Liver (tissue), 9 donors: Measurements from ENCODE around the gene SAPCD2. TPM values are rescaled to one million over a fixed set of nuclear protein-coding genes. Genes with fewer than 3 reads are reported as not detected.

Experiments used
- DNase-seq: peaks from one replicate; pipeline ENCODE4 v3.0.0-alpha.2; 2017; ENCODE audit warnings: low spot score
- H3K27ac ChIP-seq, 2 donors: one replicate each; pipeline ENCODE4 v1.7.0; 2013; ENCODE audit warnings: inconsistent platforms in 2 of 2, low read length in 2 of 2, control low read depth in 1 of 2, low read depth in 1 of 2, mild to moderate bottlenecking in 1 of 2
- H3K27me3 ChIP-seq, 4 donors: one replicate each; pipeline versions ENCODE4 v1.6.1 to v1.7.0; 2013; ENCODE audit warnings: low read length in 3 of 4, inconsistent platforms in 1 of 4, mild to moderate bottlenecking in 1 of 4, moderate library complexity in 1 of 4; ENCODE audit not compliant: control insufficient read depth in 4 of 4, insufficient read depth in 4 of 4
- H3K36me3 ChIP-seq, 4 donors: one replicate each; pipeline versions ENCODE4 v1.6.1 to v1.7.0; 2013; ENCODE audit warnings: low read length in 3 of 4, mild to moderate bottlenecking in 3 of 4, low read depth in 1 of 4, moderate library complexity in 1 of 4; ENCODE audit not compliant: control insufficient read depth in 4 of 4, insufficient read depth in 3 of 4
- H3K4me1 ChIP-seq, 4 donors: one replicate each; pipeline versions ENCODE4 v1.6.1 to v1.7.0; 2013; ENCODE audit warnings: low read length in 3 of 4, mild to moderate bottlenecking in 3 of 4, moderate library complexity in 1 of 4; ENCODE audit not compliant: control insufficient read depth in 4 of 4, insufficient read depth in 4 of 4
- H3K4me3 ChIP-seq, 3 donors: one replicate each; pipeline versions ENCODE4 v1.6.1 to v1.7.0; 2013; ENCODE audit warnings: low read length in 3 of 3, control low read depth in 1 of 3, low read depth in 1 of 3, mild to moderate bottlenecking in 1 of 3
- H3K9ac ChIP-seq, 2 donors: one replicate each; pipeline ENCODE4 v1.7.0; 2013; ENCODE audit warnings: low read length in 2 of 2, mild to moderate bottlenecking in 2 of 2, moderate library complexity in 2 of 2, control low read depth in 1 of 2, low read depth in 1 of 2
- H3K9me3 ChIP-seq, 4 donors: one replicate each; pipeline versions ENCODE4 v1.6.1 to v1.7.0; 2013; ENCODE audit warnings: low read length in 3 of 4; ENCODE audit not compliant: control insufficient read depth in 4 of 4
- ATF3 ChIP-seq: IDR thresholded peaks from 2 replicates; pipeline ENCODE4 v1.6.1; 2016; ENCODE audit warnings: antibody characterized with exemption
- CTCF ChIP-seq: fragments of 150-350 bp; IDR thresholded peaks from 2 replicates; pipeline ENCODE4 v1.5.1; 2017; ENCODE audit warnings: improper control_type of control experiment, low read depth, low read length; ENCODE audit not compliant: missing input control
- FOXA1 ChIP-seq: IDR thresholded peaks from 2 replicates; pipeline ENCODE4 v1.6.1; 2016; ENCODE audit warnings: antibody characterized with exemption
- HNF4A ChIP-seq, 2 donors: conservative IDR thresholded peaks; 2 replicates each; pipeline ENCODE4 v1.6.1; 2016; ENCODE audit warnings: antibody characterized with exemption in 2 of 2, mild to moderate bottlenecking in 2 of 2
- HNF4G ChIP-seq: IDR thresholded peaks from 2 replicates; pipeline ENCODE4 v1.6.1; 2016; ENCODE audit warnings: antibody characterized with exemption
- MAX ChIP-seq: IDR thresholded peaks from 2 replicates; pipeline ENCODE4 v1.6.1; 2016; ENCODE audit warnings: antibody characterized with exemption
- NR2F2 ChIP-seq: IDR thresholded peaks from 2 replicates; pipeline ENCODE4 v1.6.1; 2016; ENCODE audit warnings: antibody characterized with exemption
- RAD21 ChIP-seq, 2 donors: IDR thresholded peaks; 2 replicates each; pipeline ENCODE4 v1.6.1; 2016; ENCODE audit warnings: antibody characterized with exemption in 2 of 2, mild to moderate bottlenecking in 2 of 2
- RXRA ChIP-seq, 2 donors: IDR thresholded peaks; 2 replicates each; pipeline ENCODE4 v1.6.1; 2017 to 2018; ENCODE audit warnings: antibody characterized with exemption in 2 of 2, mild to moderate bottlenecking in 1 of 2
- YY1 ChIP-seq: IDR thresholded peaks from 2 replicates; pipeline ENCODE4 v1.6.1; 2016; ENCODE audit warnings: antibody characterized with exemption, mild to moderate bottlenecking
- ZBTB33 ChIP-seq: IDR thresholded peaks from 2 replicates; pipeline ENCODE4 v1.6.1; 2016; ENCODE audit warnings: antibody characterized with exemption
- WGBS: extraction: QIAGEN DNeasy Blood & Tissue Kit; methylation state at CpG from one replicate; pipeline ENCODE4 v1.1.7; 2013; 5-methylcytosine and 5-hydroxymethylcytosine counted together
- polyA plus RNA-seq, 2 donors: library from polyadenylated mRNA; stranded (reverse) in 1 of 2; unstranded in 1 of 2; fragments of 200-250 nt in 1 of 2; fragments of >200 nt in 1 of 2; fragmentation: Nextera tagmentation in 1 of 2; extraction: Ambion mirVana in 1 of 2; gene quantifications; one replicate each; pipeline versions ENCODE4 v1.2.1 to v1.2.3, GENCODE V29; 2013 to 2015
- total RNA-seq, 2 donors: library from RNA; depleted of rRNA; stranded (reverse); fragments of >200 nt; gene quantifications; one replicate each; pipeline ENCODE4 v1.2.3, GENCODE V29; 2014
- donor health status: healthy.
- donor health status: healthy.
- donor health status: healthy.
- donor health status: healthy.
- donor health status: healthy.

SAPCD2 gene
- total and polyA plus RNA-seq, 4 donors = 0.06 to 1.8 (median 0.23) TPM

GRCh38 chr9:137054932-137055384, 15.4 kb downstream of the SAPCD2 start:
- no peaks in the 10 kb centered on the region for H3K27me3 ChIP-seq
- no peaks in the 10 kb centered on the region for H3K9me3 ChIP-seq
- peaks cover 21 to 38% (median 30%) of the 10 kb centered on the region in 4 donors for H3K4me1 ChIP-seq
- peak overlapping the region; percentile 84 to 88 for H3K27ac ChIP-seq
- DNase-seq = no peak
- TF ChIP-seq MAX = no peak
- TF ChIP-seq HNF4A (conservative IDR thresholded peaks at IDR 0.05) = peak; percentile 86 to 94
- peak; percentile 50 for TF ChIP-seq HNF4G
- peak in 1 of 2 donors; percentile 34 for TF ChIP-seq RXRA (IDR thresholded peaks at IDR 0.05)
- peak overlapping the region in 1 of 3 donors; percentile 52 for H3K4me3 ChIP-seq
- 40% methylated on average over 17 of the region's 17 CpGs for WGBS
- H3K36me3 ChIP-seq = no peaks in the 10 kb centered on the region
- no peak overlapping the region for H3K9ac ChIP-seq

- no peak for DNase-seq
- TF ChIP-seq MAX = no peak
- no peak for TF ChIP-seq HNF4A (conservative IDR thresholded peaks at IDR 0.05)
- TF ChIP-seq NR2F2 = no peak
- no peak for TF ChIP-seq HNF4G
- TF ChIP-seq ZBTB33 = no peak
- TF ChIP-seq YY1 = no peak
- TF ChIP-seq RXRA (IDR thresholded peaks at IDR 0.05) = no peak
- TF ChIP-seq CTCF = no peak
- TF ChIP-seq RAD21 (IDR thresholded peaks at IDR 0.05) = no peak
- no peak for TF ChIP-seq ATF3
- no peak for TF ChIP-seq FOXA1
- Histone ChIP-seq H3K4me3 (peak within 1 kb of the TSS in 2 of 3 donors; percentile 49 to 52), H3K27me3 (peaks cover 0 to 3% (median 0%) of the 10 kb centered on the region in 4 donors), H3K36me3 (no peaks in the 10 kb centered on the region), H3K27ac (peak within 1 kb of the TSS; percentile 84 to 88), H3K4me1 (peaks cover 21 to 43% (median 30%) of the 10 kb centered on the region in 4 donors), H3K9me3 (no peaks in the 10 kb centered on the region), H3K9ac (no peak within 1 kb of the TSS)
- WGBS = 8% methylated on average over 90 of the region's 90 CpGs
Observed at GRCh38 chr9:137053944-137054931, 16.1 kb downstream of the SAPCD2 start, which contains the start of gene ENTPD2. ENTPD2 (minus strand) TSS chr9:137054061; CDS start chr9:137053997, 64 bp downstream.
